B cell (primary cell): ENCODE results near the gene DTNA. TPM values are rescaled to one million over a fixed set of nuclear protein-coding genes. Genes with fewer than 3 reads are reported as not detected.

ENCODE experiments used
- ATAC-seq: fragments of 200-7000 bp; cut with Tn5 transposase; one replicate; pipeline ENCODE4 v1.10.0; 2021; ENCODE audit warnings: low read depth, mild to moderate bottlenecking, moderate number of reproducible peaks, moderate library complexity
- CTCF ChIA-PET: fragments of 350-600 bp; sonication (Branson Sonifier 250); formaldehyde crosslinking; loops from one replicate; lab custom pipeline; 2021; ENCODE audit warnings: antibody characterized with exemption, inconsistent platforms; lab: Charles Lee
- POLR2A ChIA-PET: fragments of 350-600 bp; sonication (Branson Sonifier 250); formaldehyde crosslinking; loops from one replicate; lab custom pipeline; 2021; ENCODE audit warnings: antibody characterized with exemption; lab: Charles Lee
- DNase-seq: peaks from one replicate; pipeline ENCODE4 v3.0.0; 2013
- H2AFZ ChIP-seq: 2 replicates; pipeline ENCODE4 v1.6.1; 2012; ENCODE audit warnings: mild to moderate bottlenecking, low read depth, low read length; ENCODE audit not compliant: insufficient read depth, poor library complexity, severe bottlenecking
- H3K27ac ChIP-seq, 2 donors: 1 replicate in 1 of 2; 2 replicates in 1 of 2; pipeline ENCODE4 v1.5.1; 2012 to 2013; ENCODE audit warnings: low read length in 2 of 2, mild to moderate bottlenecking in 2 of 2, moderate library complexity in 1 of 2
- H3K27me3 ChIP-seq, 4 experiments: fragments of 200-600 bp in 1 of 4; sonication (generic) in 1 of 4; replicated peaks in 1 of 4; 1 replicate in 2 of 4; 2 replicates in 2 of 4; pipeline versions ENCODE4 v1.6.1 to v1.7.0; 2013 to 2016; ENCODE audit warnings: low read length in 3 of 4, mild to moderate bottlenecking in 2 of 4, mixed read lengths in 1 of 4, moderate library complexity in 1 of 4; ENCODE audit not compliant: insufficient read depth in 4 of 4, control insufficient read depth in 3 of 4; ENCODE audit errors: control extremely low read depth in 1 of 4
- H3K36me3 ChIP-seq, 2 experiments: replicated peaks in 1 of 2; 1 replicate in 1 of 2; 2 replicates in 1 of 2; pipeline versions ENCODE4 v1.6.1 to v1.7.1; 2013; ENCODE audit warnings: low read length in 1 of 2; ENCODE audit not compliant: insufficient read depth in 2 of 2, control insufficient read depth in 1 of 2; ENCODE audit errors: control extremely low read depth in 1 of 2, extremely low read depth in 1 of 2
- H3K4me1 ChIP-seq, 2 donors: fragments of 200-600 bp in 1 of 2; sonication (generic) in 1 of 2; 1 replicate in 1 of 2; 2 replicates in 1 of 2; pipeline versions ENCODE4 v1.5.1 to v1.6.1; 2013 to 2017; ENCODE audit warnings: low read length in 2 of 2; ENCODE audit not compliant: control insufficient read depth in 2 of 2, insufficient read depth in 2 of 2
- H3K4me2 ChIP-seq: replicated peaks from 2 replicates; pipeline ENCODE3; 2012; ENCODE audit warnings: mild to moderate bottlenecking, low read depth, low read length; ENCODE audit not compliant: poor library complexity, severe bottlenecking
- H3K4me3 ChIP-seq, 5 experiments: fragments of 200-600 bp in 1 of 5; sonication (generic) in 1 of 5; 1 replicate in 3 of 5; 2 replicates in 2 of 5; pipeline versions ENCODE4 v1.5.1 to v1.7.0; 2011 to 2016; ENCODE audit warnings: low read length in 4 of 5, mild to moderate bottlenecking in 4 of 5, low read depth in 2 of 5, control low read depth in 1 of 5, moderate library complexity in 1 of 5; ENCODE audit not compliant: insufficient read depth in 1 of 5; ENCODE audit errors: control extremely low read depth in 1 of 5, extremely low read depth in 1 of 5
- H3K79me2 ChIP-seq: fragments of 200-600 bp; sonication (generic); one replicate; pipeline ENCODE4 v1.6.0; 2016; ENCODE audit warnings: low read length; ENCODE audit not compliant: control insufficient read depth, insufficient read depth
- H3K9ac ChIP-seq: fragments of 200-600 bp; sonication (generic); 2 replicates; pipeline ENCODE4 v1.6.1; 2017; ENCODE audit warnings: mild to moderate bottlenecking, low read length, moderate library complexity
- H3K9me3 ChIP-seq, 3 donors: one replicate each; pipeline versions ENCODE4 v1.6.1 to v1.7.1; 2013; ENCODE audit warnings: low read length in 2 of 3; ENCODE audit not compliant: control insufficient read depth in 2 of 3, insufficient read depth in 1 of 3; ENCODE audit errors: control extremely low read depth in 1 of 3
- H4K20me1 ChIP-seq: 2 replicates; pipeline ENCODE4 v1.6.0; 2012; ENCODE audit warnings: mild to moderate bottlenecking, low read length; ENCODE audit not compliant: insufficient read depth, control insufficient read depth, poor library complexity, severe bottlenecking
- H3K27ac Mint-ChIP-seq: one replicate; pipeline ENCODE4 v1.8.0; 2021; ENCODE audit warnings: mixed read lengths
- H3K27me3 Mint-ChIP-seq: one replicate; pipeline ENCODE4 v1.8.0; 2021; ENCODE audit warnings: mixed read lengths
- H3K4me1 Mint-ChIP-seq: one replicate; pipeline ENCODE4 v1.8.0; 2021; ENCODE audit warnings: mixed read lengths
- H3K4me3 Mint-ChIP-seq: one replicate; pipeline ENCODE4 v1.8.0; 2021; ENCODE audit warnings: mixed read lengths
- H3K9me3 Mint-ChIP-seq: one replicate; pipeline ENCODE4 v1.8.0; 2022; ENCODE audit warnings: mixed read lengths; ENCODE audit not compliant: insufficient read depth
- EZH2 ChIP-seq: IDR thresholded peaks from 2 replicates; pipeline ENCODE4 v1.6.1; 2012; ENCODE audit warnings: borderline replicate concordance, low read depth, mild to moderate bottlenecking, moderate library complexity, low read length; ENCODE audit not compliant: insufficient read depth, poor library complexity, severe bottlenecking
- WGBS: methylation state at CpG from one replicate; pipeline ENCODE4 v1.1.5; 2013; ENCODE audit warnings: missing lambda C conversion rate; ENCODE audit not compliant: insufficient coverage; 5-methylcytosine and 5-hydroxymethylcytosine counted together
- intact Hi-C: fragments of 100-400 bp; cut with micrococcal nuclease; formaldehyde crosslinking; loops from one replicate; pipeline ENCODE4 v1.10.0; 2022
- polyA plus RNA-seq: library from polyadenylated mRNA; depleted of rRNA; stranded (reverse); fragments of >200 nt; gene quantifications from 2 replicates; pipeline ENCODE4 v1.2.3, GENCODE V29; 2012
- total RNA-seq, 2 donors: library from RNA; stranded (reverse); fragments of 120-200 nt in 1 of 2; gene quantifications; 1 replicate in 1 of 2; 2 replicates in 1 of 2; pipeline versions ENCODE4 v1.2.3 to v1.2.4, GENCODE V29; 2013 to 2022
- TF ChIP-seq, protein P1 (sequence below): fragments of 200-600 bp; IDR thresholded peaks from one replicate; pipeline ENCODE4 v1.8.0; 2022; ENCODE audit warnings: antibody characterized with exemption, mild to moderate bottlenecking

DTNA gene
- total and polyA plus RNA-seq, 2 donors (not counting 1 experiment from before 2014, with no cell fraction given): not detected

DNA sequence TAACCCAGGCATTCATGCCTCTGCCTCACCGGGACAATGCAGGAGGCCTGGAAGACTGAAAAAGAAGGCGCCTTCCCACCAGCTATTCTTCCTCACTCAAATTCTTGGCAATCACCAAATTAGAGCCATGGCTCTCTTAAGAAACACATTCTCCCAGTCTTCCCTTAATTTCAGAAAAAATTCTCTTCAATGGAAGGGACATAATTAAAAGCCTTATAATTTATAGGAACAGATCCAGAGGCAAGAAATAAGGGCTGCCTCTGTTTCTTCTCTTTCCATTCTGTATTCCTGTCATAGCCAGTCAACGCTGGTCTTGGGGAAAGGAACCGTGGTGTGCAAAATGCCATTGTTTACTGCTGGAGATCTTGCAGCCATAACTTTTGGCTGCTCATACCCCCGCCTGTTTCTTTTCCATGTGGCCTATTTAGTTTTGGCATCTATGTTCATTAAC is 32.8 kb downstream of the DTNA start:
- H3K9me3 ChIP-seq: no peaks in the 10 kb centered on the region
- no peaks in the 10 kb centered on the region for H3K4me1 Mint-ChIP-seq
- H3K27ac Mint-ChIP-seq: no peak overlapping the region
- no peak overlapping the region for H3K27ac ChIP-seq
- DNase-seq (no peak), ATAC-seq (no peak)
- ChIA-PET CTCF (no interaction called here), POLR2A (no interaction called here)
- H3K4me1 ChIP-seq: no peaks in the 10 kb centered on the region
- H3K27me3 Mint-ChIP-seq: no peaks in the 10 kb centered on the region
- no peak overlapping the region for H3K4me3 Mint-ChIP-seq
- H3K27me3 ChIP-seq: no peaks in the 10 kb centered on the region
- intact Hi-C loops: no loop called here
- no peak overlapping the region for H3K9ac ChIP-seq
- no peak overlapping the region for H3K4me3 ChIP-seq
- no peaks in the 10 kb centered on the region for H4K20me1 ChIP-seq
- H3K36me3 ChIP-seq: no peaks in the 10 kb centered on the region
- no peaks in the 10 kb centered on the region for H3K9me3 Mint-ChIP-seq
- WGBS: 95% methylated on average over 3 of the region's 5 CpGs
- no peak for TF ChIP-seq EZH2
- TF ChIP-seq, protein P1, sequence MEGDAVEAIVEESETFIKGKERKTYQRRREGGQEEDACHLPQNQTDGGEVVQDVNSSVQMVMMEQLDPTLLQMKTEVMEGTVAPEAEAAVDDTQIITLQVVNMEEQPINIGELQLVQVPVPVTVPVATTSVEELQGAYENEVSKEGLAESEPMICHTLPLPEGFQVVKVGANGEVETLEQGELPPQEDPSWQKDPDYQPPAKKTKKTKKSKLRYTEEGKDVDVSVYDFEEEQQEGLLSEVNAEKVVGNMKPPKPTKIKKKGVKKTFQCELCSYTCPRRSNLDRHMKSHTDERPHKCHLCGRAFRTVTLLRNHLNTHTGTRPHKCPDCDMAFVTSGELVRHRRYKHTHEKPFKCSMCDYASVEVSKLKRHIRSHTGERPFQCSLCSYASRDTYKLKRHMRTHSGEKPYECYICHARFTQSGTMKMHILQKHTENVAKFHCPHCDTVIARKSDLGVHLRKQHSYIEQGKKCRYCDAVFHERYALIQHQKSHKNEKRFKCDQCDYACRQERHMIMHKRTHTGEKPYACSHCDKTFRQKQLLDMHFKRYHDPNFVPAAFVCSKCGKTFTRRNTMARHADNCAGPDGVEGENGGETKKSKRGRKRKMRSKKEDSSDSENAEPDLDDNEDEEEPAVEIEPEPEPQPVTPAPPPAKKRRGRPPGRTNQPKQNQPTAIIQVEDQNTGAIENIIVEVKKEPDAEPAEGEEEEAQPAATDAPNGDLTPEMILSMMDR: no peak
- H3K4me2 ChIP-seq: no peak overlapping the region
- H2AFZ ChIP-seq: no peak overlapping the region
- no peaks in the 10 kb centered on the region for H3K79me2 ChIP-seq

DNA sequence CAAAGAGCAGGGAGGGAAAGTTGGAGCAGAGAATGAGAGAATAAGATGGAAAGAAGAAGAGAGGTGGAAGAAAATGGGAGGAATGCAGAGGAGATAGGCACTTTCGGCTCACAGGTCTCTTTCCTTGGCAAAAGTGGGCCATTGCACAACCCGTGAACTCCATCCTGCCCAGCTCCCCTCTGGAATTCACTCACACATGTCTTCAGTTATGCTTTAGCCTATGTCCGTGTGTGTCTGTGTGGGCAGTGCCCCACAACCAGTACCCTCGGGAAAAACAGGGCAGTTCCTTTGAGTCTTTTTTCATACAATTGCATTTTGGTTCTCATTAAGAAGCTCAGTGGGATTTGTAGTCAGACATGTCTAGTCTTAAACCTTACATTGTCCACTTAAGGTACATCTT is 34.5 kb downstream of the DTNA start:
- TF ChIP-seq, protein P1: no peak
- TF ChIP-seq EZH2: no peak
- H3K79me2 ChIP-seq: no peaks in the 10 kb centered on the region
- no peak overlapping the region for H3K9ac ChIP-seq
- CTCF ChIA-PET: no interaction called here
- no peaks in the 10 kb centered on the region for H3K36me3 ChIP-seq
- Mint-ChIP-seq H3K27ac (no peak overlapping the region), H3K9me3 (no peaks in the 10 kb centered on the region), H3K4me3 (no peak overlapping the region), H3K4me1 (no peaks in the 10 kb centered on the region), H3K27me3 (no peaks in the 10 kb centered on the region)
- no peak overlapping the region for H3K27ac ChIP-seq
- no peaks in the 10 kb centered on the region for H3K4me1 ChIP-seq
- H3K27me3 ChIP-seq: no peaks in the 10 kb centered on the region
- no peaks in the 10 kb centered on the region for H3K9me3 ChIP-seq
- no peak overlapping the region for H3K4me3 ChIP-seq
- ATAC-seq (no peak), DNase-seq (no peak)
- no peaks in the 10 kb centered on the region for H4K20me1 ChIP-seq
- no peak overlapping the region for H3K4me2 ChIP-seq
- intact Hi-C loops: no loop called here
- POLR2A ChIA-PET: no interaction called here
- no peak overlapping the region for H2AFZ ChIP-seq
- WGBS: 79% methylated on average over 2 of the region's 4 CpGs
